ENCODE measurements around the gene IL22RA2.

IL22RA2 gene

GRCh38 chr6:137133122-137133521 is 40.3 kb downstream of the IL22RA2 start (continued):
- no peak for TF ChIP-seq ZNF645 (tag by site-specific recombination; IDR thresholded peaks at IDR 0.05)
- TF ChIP-seq ZNF18 (tag by site-specific recombination; IDR thresholded peaks at IDR 0.05): no peak
- TF ChIP-seq ZNF660 (tag by site-specific recombination; IDR thresholded peaks at IDR 0.05): no peak
- no peak for TF ChIP-seq PRDM2 (tag by site-specific recombination; IDR thresholded peaks at IDR 0.05; ENCODE audit: borderline replicate concordance)
- no peak for TF ChIP-seq ZNF324 (tag by site-specific recombination; IDR thresholded peaks at IDR 0.05)

GRCh38 chr6:137126875-137127485 is 46.5 kb downstream of the IL22RA2 start:
- no peak overlapping the region for H3K27ac ChIP-seq (ENCODE audit: extremely low read depth, low read depth, low read length)
- TF ChIP-seq GLIS1 (tag by site-specific recombination; IDR thresholded peaks at IDR 0.05) (no peak), IKZF3 (tag by site-specific recombination; IDR thresholded peaks at IDR 0.05) (no peak), ZNF138 (tag by site-specific recombination; IDR thresholded peaks at IDR 0.05; ENCODE audit: borderline replicate concordance) (no peak), ZNF18 (tag by site-specific recombination; IDR thresholded peaks at IDR 0.05) (no peak), ZBTB48 (tag by site-specific recombination; IDR thresholded peaks at IDR 0.05) (no peak), ZNF175 (tag by site-specific recombination; IDR thresholded peaks at IDR 0.05) (no peak), ZNF830 (tag by site-specific recombination; IDR thresholded peaks at IDR 0.05; ENCODE audit: low read depth) (no peak), ZNF26 (tag by site-specific recombination; IDR thresholded peaks at IDR 0.05) (no peak), GFI1B (tag by site-specific recombination; IDR thresholded peaks at IDR 0.05) (no peak), ZNF473 (tag by site-specific recombination; IDR thresholded peaks at IDR 0.05) (no peak), ZNF488 (tag by site-specific recombination; IDR thresholded peaks at IDR 0.05) (no peak), ZBTB20 (tag by site-specific recombination; IDR thresholded peaks at IDR 0.05) (no peak), ZNF623 (tag by site-specific recombination; IDR thresholded peaks at IDR 0.05) (no peak), ZNF549 (tag by site-specific recombination; IDR thresholded peaks at IDR 0.05) (no peak), HOXD13 (CRISPR knock-in tag; IDR thresholded peaks at IDR 0.05; ENCODE audit: borderline replicate concordance) (no peak), ZBTB10 (tag by site-specific recombination; IDR thresholded peaks at IDR 0.05) (no peak)
- H3K9me3 ChIP-seq (ENCODE audit: control insufficient read depth, insufficient read depth, low read depth, low read length): no peaks in the 10 kb centered on the region
- H3K36me3 ChIP-seq (ENCODE audit: control insufficient read depth in 2 of 2, insufficient read depth in 1 of 2, low read length in 2 of 2): no peaks in the 10 kb centered on the region
- no peak overlapping the region for H3K4me3 ChIP-seq (ENCODE audit: low read depth, low read length)
- POLR2A ChIA-PET: no interaction called here
- H3K4me1 ChIP-seq (ENCODE audit: control insufficient read depth, insufficient read depth, low read length): no peaks in the 10 kb centered on the region
- CTCF ChIA-PET: interaction anchor here (1.0 kb wide), 1 partner anchor 50 kb away, joined by 3 read pairs; no protein-coding TSS in a partner anchor
